Keratinocyte (primary cell): Measurements from ENCODE around the gene MAML2.

Experiments
- CTCF ChIP-seq, 3 experiments: IDR thresholded peaks in 1 of 3; conservative IDR thresholded peaks in 1 of 3; optimal IDR thresholded peaks in 1 of 3; 2 replicates in 2 of 3; 3 replicates in 1 of 3; pipeline versions ENCODE3 to v1.5.1; 2011; ENCODE audit warnings: low read length in 3 of 3, mild to moderate bottlenecking in 3 of 3, moderate library complexity in 2 of 3, control low read depth in 1 of 3, inconsistent platforms in 1 of 3; ENCODE audit not compliant: insufficient read depth in 2 of 3; ENCODE audit errors: extremely low read depth in 1 of 3
- EZH2 ChIP-seq: IDR thresholded peaks from one replicate; pipeline ENCODE4 v1.6.1; 2012; ENCODE audit warnings: inconsistent platforms, mild to moderate bottlenecking, low read length, moderate library complexity

DNA sequence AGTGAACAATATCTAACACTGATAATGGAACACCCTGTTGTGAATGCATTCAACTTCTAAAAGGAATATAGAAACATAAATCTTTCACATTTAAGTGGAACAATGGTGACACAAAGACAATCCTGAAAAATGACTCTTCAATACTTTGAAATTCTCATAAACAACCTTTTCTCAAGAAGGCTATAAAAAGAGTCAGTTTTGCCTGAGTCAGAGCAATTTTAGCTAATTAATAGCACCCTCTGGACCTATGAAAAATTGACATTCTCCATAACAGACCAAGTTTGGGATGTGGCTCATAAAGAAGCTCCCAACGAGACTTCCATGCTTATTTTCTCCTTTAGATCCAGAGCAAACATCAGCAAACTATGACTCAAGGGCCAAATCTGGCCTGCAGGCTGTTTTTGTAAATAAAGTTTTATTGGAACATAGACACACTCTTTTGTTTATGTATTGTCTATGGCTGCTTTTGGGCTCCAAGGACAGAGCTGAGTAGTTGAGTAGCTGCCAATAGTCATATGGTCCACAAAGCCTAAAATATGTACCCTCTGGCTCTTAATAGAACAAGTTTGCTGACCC lies 108.0 kb downstream of the MAML2 start:
- TF ChIP-seq CTCF (optimal IDR thresholded peaks at IDR 0.05 in 1 of 3, IDR thresholded peaks at IDR 0.05 in 1 of 3, conservative IDR thresholded peaks at IDR 0.05 in 1 of 3; ENCODE audit: extremely low read depth in 1 of 3, insufficient read depth in 2 of 3, low read length in 3 of 3) (no peak), EZH2 (no peak)
